GM21360 (cell line): Measurements from ENCODE around the gene RGS6.

ENCODE experiments used
- ATAC-seq: cut with Tn5 transposase; IDR thresholded peaks from one replicate; pipeline ENCODE4 v1.9.1; 2021; ENCODE audit warnings: mild to moderate bottlenecking, moderate library complexity; ENCODE audit not compliant: unreplicated experiment

The RGS6 gene

DNA sequence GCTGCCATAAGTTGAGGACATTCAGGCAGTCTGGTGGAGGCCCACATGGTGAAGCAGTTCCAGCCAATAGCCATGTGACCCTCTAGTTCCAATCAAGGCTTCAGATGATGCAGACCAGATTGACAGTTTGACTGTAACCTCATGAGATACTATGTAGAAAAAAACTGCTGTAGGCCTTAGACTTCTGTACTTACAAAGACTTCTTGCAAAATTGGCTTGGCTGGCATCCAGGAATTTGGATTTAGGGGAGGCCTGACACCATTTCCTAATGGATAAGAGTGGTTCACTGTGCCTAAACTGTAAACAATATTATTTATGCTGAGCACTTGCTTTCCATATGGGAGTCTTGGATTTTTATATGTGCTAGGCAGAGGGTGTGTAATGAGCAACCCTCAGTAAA is 76.4 kb downstream of the RGS6 start:
- ATAC-seq: no peak

GRCh38 chr14:72010474-72010873 is 78.2 kb downstream of the RGS6 start:
- ATAC-seq: no peak

DNA sequence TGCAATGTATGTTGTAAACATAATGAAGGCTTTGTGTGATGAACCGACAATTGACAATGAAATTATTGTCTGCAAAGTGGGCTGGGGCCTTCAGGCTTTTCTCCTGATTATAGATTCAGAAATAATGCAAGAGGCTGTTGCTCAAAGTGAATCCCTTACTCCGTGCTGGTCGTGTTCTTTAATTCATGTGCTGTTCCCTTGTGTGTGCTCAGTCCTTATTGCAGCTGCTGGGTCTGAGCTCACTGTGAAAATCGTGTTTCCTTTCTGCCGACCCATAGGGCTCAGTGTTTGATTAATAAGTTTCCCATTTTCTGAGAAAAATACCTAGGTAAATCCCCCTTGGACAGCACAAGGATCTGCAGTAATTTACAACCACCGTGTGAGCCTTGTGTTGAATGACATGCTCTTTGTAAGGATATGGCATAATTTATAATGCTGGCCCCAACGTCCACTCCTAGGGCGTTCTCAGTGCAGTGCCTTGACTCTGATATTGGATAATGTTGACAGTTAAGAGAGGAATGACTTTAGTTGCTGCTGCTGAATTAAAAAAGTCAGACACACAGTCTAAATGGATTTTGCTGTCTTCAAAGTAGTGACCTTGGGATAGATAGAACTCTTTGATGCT is 81.6 kb downstream of the RGS6 start:
- no peak for ATAC-seq

GRCh38 chr14:72014486-72014885 is 82.3 kb downstream of the RGS6 start:
- ATAC-seq: no peak

- ATAC-seq: no peak
Measured at GRCh38 chr14:72017290-72017689, 85.1 kb downstream of the RGS6 start.

- no peak for ATAC-seq
Measured at GRCh38 chr14:72023128-72024042, 91.2 kb downstream of the RGS6 start.

GRCh38 chr14:72024043-72024407 is 91.8 kb downstream of the RGS6 start:
- ATAC-seq: no peak

DNA sequence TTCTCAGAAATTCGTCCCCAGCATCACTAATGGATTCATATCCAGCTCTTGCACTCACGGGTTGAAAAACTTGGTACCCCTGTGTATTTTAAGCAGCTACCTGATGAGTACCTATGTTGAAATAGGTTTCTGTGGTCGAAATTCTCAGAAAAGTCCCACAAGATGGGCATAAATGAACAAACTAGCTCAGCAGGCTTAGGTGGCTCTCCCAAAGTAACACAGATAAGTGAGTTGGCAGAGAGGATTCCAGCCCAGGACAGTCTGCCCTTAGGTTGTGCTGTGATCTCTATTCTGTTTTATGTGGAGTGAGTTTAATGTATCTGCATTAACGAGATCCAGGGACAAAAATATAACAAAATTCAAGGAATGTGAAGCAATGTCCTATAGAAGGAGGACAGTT is 92.3 kb downstream of the RGS6 start:
- ATAC-seq: no peak

GRCh38 chr14:72026536-72026935 is 94.3 kb downstream of the RGS6 start:
- no peak for ATAC-seq

DNA sequence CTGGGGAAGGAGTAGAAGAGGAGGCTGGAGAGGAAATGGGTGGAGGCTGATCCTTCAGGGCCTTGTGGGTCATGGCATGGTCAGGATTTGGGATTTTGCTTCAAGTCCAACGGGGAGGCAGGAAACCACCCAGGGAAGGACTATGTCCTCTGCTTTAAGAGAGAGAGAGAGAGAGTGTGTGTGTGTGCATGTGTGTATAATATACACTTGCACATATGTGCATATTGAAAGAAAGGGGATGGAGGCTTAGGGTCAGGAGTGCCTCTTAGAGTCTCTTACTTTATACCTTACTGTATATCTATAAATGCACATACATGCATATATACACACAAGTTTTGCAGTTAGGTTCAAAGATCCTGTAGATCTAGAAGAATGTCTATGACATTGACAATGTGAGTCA is 94.8 kb downstream of the RGS6 start:
- no peak for ATAC-seq

GRCh38 chr14:72033365-72033764 is 101.1 kb downstream of the RGS6 start:
- ATAC-seq: no peak

GRCh38 chr14:72040528-72040927 is 108.3 kb downstream of the RGS6 start:
- ATAC-seq: no peak

DNA sequence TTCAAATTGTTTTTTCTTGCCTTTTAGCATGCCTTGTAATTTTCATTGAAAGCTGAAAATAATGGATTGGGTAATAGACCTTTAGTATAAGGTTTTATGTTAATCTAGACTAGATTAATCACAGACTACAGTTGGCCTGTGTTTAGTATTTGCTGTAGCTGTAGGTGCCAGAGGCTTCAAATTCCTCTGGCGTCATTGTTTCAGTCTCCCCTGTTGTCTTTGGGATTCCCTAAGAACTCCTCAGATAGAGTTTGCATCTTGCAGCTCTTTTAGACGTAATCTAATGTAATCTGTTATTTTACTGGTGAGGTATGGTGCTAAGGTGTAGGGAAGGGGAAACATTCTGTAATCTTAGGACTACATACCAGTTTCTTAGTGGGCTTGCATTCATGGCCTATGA is 113.0 kb downstream of the RGS6 start:
- no peak for ATAC-seq

DNA sequence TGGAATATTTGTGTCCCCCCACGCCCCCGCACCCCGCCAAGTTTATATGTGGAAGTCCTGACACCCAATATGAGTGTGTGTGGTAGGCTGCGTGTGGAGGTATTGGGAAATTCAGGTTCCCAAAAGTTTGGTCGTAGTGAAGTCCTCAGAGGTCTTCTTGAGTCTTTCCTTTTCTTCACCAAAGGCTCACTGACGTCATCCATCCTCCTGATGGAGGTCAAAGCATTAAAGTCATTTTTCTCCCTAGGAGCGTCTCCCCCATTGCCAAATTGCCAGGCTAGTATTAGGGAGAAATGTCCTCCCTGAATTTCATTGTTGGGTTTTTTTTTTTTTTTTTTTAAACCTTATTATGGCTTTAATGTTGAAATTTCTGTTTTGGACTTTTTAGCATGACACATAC is 113.7 kb downstream of the RGS6 start:
- no peak for ATAC-seq

DNA sequence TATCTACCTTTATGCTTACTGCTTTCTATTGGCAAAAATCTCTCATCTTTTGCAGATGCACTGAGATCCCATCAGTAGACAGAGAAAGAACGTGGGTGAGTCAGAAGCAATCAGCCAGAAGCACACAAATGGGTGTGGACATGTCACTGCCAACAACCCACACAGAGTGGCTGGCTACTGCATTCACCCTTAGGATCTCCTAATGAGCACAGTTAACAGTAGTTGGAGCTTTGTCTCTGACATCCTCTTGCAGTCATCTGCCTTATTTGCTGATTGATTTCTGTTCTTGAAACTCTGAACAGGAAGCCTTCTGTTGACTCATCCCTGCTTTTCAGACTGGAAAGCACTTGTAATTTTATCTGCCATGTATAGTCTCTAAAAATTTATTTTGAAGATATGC is 117.2 kb downstream of the RGS6 start:
- peak; percentile 63 for ATAC-seq

DNA sequence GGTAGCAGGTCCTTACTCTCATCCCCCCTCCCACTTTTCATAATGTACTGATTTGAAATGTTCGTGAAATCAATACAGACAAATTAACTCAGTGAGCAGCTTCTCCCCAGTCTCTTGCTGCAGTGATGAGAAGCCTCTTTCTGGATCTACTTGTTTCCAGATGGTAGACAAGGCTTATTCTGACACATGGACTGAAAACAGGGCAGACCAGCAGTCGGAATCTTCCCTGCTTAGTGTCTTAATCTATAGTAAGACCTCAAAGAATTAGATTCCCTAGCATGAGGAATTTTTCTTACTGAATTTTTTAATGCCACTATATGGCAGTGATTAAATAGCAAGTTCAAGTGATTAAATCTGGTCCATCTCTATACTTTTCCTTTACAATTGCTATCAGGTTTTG is 120.1 kb downstream of the RGS6 start:
- no peak for ATAC-seq

DNA sequence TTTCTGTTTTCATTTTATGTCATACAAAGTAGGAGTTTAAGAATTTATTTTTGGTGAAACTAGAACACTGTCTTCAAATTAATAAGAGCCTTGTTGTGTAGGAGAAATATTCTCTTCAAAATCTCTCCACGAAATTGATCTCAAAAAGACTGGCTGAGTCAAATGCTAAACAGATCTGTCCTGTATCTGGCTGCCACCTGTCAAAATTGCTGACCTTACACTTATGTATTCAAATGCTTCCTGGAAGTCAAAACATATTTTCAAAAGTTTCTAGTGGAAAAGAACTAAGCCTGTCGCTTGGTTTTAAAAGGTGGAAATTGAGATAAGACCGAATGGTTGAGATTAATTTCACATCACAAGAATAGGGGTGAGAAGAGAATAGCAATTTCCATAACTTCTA is 121.4 kb downstream of the RGS6 start:
- ATAC-seq: no peak

DNA sequence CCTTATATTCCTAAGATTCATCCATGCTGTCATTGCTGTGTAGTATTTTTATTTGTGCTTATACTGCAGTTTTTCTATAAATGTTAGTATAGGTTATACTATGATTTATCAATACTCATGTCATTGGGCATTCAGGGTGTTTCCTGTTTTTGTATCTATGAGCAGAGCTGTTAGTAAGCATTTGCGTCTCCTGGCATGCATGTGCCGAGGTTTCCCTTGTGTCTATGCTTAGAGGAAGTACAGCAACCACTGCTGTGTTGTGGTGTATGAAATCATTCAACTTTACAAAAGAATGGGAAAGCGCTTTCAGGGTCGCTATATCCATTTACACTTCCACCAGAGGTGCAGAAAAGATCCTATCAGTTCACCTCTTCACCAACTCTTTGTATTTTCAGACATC is 122.7 kb downstream of the RGS6 start:
- ATAC-seq: no peak

GRCh38 chr14:72057701-72058285 is 125.6 kb downstream of the RGS6 start:
- ATAC-seq: no peak

GRCh38 chr14:72060460-72060859 is 128.2 kb downstream of the RGS6 start:
- no peak for ATAC-seq

DNA sequence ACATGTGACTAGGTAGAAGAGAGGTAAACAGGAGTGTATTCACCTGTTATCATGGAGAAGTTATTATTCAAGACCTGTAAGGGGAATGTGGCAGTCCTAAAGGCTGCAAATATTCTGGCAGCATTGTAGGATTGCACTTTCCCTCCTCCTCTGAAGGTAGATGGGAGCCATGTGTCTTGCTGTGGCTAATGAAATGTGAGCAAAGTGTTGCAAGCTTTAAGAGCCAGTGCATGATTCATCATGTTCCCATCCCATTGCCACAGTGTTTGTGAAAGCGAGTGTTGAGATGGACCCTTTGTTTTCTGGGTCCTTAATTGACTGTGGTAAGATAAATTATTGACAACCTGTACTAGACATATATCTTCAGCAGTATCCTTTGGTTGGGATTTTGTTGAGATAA is 128.7 kb downstream of the RGS6 start:
- ATAC-seq: no peak

GRCh38 chr14:72061718-72062117 is 129.5 kb downstream of the RGS6 start:
- ATAC-seq: no peak
